Measurements from ENCODE around the gene ALDH1L1. TPM values are rescaled to one million over a fixed set of nuclear protein-coding genes. Genes with fewer than 3 reads are reported as not detected.

Gene ALDH1L1
- total RNA-seq, 1 donor, result not detected

- H3K9me3 ChIP-seq (ENCODE audit: low read depth, low read length), result no peaks in the 10 kb centered on the region
- no peaks in the 10 kb centered on the region for H3K4me1 ChIP-seq (ENCODE audit: insufficient read depth, low read length)
- no peak overlapping the region for H3K4me3 ChIP-seq (ENCODE audit: low read length)
- H3K27me3 ChIP-seq (ENCODE audit: insufficient read depth, low read length), result no peaks in the 10 kb centered on the region
Observed at GRCh38 chr3:126114443-126115386, 65.7 kb downstream of the ALDH1L1 start.

- H3K4me3 ChIP-seq (ENCODE audit: low read length), result no peak overlapping the region
- H3K27me3 ChIP-seq (ENCODE audit: insufficient read depth, low read length), result no peaks in the 10 kb centered on the region
- no peaks in the 10 kb centered on the region for H3K4me1 ChIP-seq (ENCODE audit: insufficient read depth, low read length)
- no peaks in the 10 kb centered on the region for H3K9me3 ChIP-seq (ENCODE audit: low read depth, low read length)
Observed at GRCh38 chr3:126113733-126114442, 66.5 kb downstream of the ALDH1L1 start.

- Histone ChIP-seq H3K4me3 (ENCODE audit: low read length) (no peak overlapping the region), H3K27me3 (ENCODE audit: insufficient read depth, low read length) (no peaks in the 10 kb centered on the region), H3K9me3 (ENCODE audit: low read depth, low read length) (no peaks in the 10 kb centered on the region), H3K4me1 (ENCODE audit: insufficient read depth, low read length) (no peaks in the 10 kb centered on the region)
Observed at GRCh38 chr3:126113238-126113555, 67.2 kb downstream of the ALDH1L1 start.

- H3K4me3 ChIP-seq (ENCODE audit: low read length), result no peak overlapping the region
- H3K27me3 ChIP-seq (ENCODE audit: insufficient read depth, low read length), result no peaks in the 10 kb centered on the region
- H3K9me3 ChIP-seq (ENCODE audit: low read depth, low read length), result no peaks in the 10 kb centered on the region
- no peaks in the 10 kb centered on the region for H3K4me1 ChIP-seq (ENCODE audit: insufficient read depth, low read length)
Observed at GRCh38 chr3:126112531-126113237, 67.7 kb downstream of the ALDH1L1 start.

GRCh38 chr3:126111566-126112475, 68.6 kb downstream of the ALDH1L1 start:
- H3K4me3 ChIP-seq (ENCODE audit: low read length), result no peak overlapping the region
- no peaks in the 10 kb centered on the region for H3K27me3 ChIP-seq (ENCODE audit: insufficient read depth, low read length)
- no peaks in the 10 kb centered on the region for H3K4me1 ChIP-seq (ENCODE audit: insufficient read depth, low read length)
- no peaks in the 10 kb centered on the region for H3K9me3 ChIP-seq (ENCODE audit: low read depth, low read length)

- Histone ChIP-seq H3K9me3 (ENCODE audit: low read depth, low read length) (no peaks in the 10 kb centered on the region), H3K27me3 (ENCODE audit: insufficient read depth, low read length) (no peaks in the 10 kb centered on the region), H3K4me3 (ENCODE audit: low read length) (no peak overlapping the region), H3K4me1 (ENCODE audit: insufficient read depth, low read length) (no peaks in the 10 kb centered on the region)
Observed at GRCh38 chr3:126111126-126111551, 69.2 kb downstream of the ALDH1L1 start.

- Histone ChIP-seq H3K4me3 (ENCODE audit: low read length) (no peak overlapping the region), H3K4me1 (ENCODE audit: insufficient read depth, low read length) (no peaks in the 10 kb centered on the region), H3K9me3 (ENCODE audit: low read depth, low read length) (no peaks in the 10 kb centered on the region), H3K27me3 (ENCODE audit: insufficient read depth, low read length) (no peaks in the 10 kb centered on the region)
Observed at GRCh38 chr3:126110431-126111125, 69.8 kb downstream of the ALDH1L1 start.

GRCh38 chr3:126109880-126110235, 70.5 kb downstream of the ALDH1L1 start:
- no peaks in the 10 kb centered on the region for H3K4me1 ChIP-seq (ENCODE audit: insufficient read depth, low read length)
- H3K4me3 ChIP-seq (ENCODE audit: low read length), result no peak overlapping the region
- H3K9me3 ChIP-seq (ENCODE audit: low read depth, low read length), result no peaks in the 10 kb centered on the region
- H3K27me3 ChIP-seq (ENCODE audit: insufficient read depth, low read length), result no peaks in the 10 kb centered on the region

GRCh38 chr3:126109146-126109879, 71.1 kb downstream of the ALDH1L1 start:
- Histone ChIP-seq H3K4me1 (ENCODE audit: insufficient read depth, low read length) (no peaks in the 10 kb centered on the region), H3K9me3 (ENCODE audit: low read depth, low read length) (no peaks in the 10 kb centered on the region)

GRCh38 chr3:126108676-126109050, 71.7 kb downstream of the ALDH1L1 start:
- no peaks in the 10 kb centered on the region for H3K9me3 ChIP-seq (ENCODE audit: low read depth, low read length)
- H3K27me3 ChIP-seq (ENCODE audit: insufficient read depth, low read length), result no peaks in the 10 kb centered on the region
- no peak overlapping the region for H3K4me3 ChIP-seq (ENCODE audit: low read length)
- no peaks in the 10 kb centered on the region for H3K4me1 ChIP-seq (ENCODE audit: insufficient read depth, low read length)

More at GRCh38 chr3:126109146-126109879, 71.1 kb downstream of the ALDH1L1 start:
- Histone ChIP-seq H3K4me3 (ENCODE audit: low read length) (no peak overlapping the region), H3K27me3 (ENCODE audit: insufficient read depth, low read length) (no peaks in the 10 kb centered on the region)

- Histone ChIP-seq H3K27me3 (ENCODE audit: insufficient read depth, low read length) (no peaks in the 10 kb centered on the region), H3K9me3 (ENCODE audit: low read depth, low read length) (no peaks in the 10 kb centered on the region), H3K4me3 (ENCODE audit: low read length) (no peak overlapping the region)
Observed at GRCh38 chr3:126107957-126108675, 72.3 kb downstream of the ALDH1L1 start.

GRCh38 chr3:126107203-126107939, 73.0 kb downstream of the ALDH1L1 start:
- H3K4me3 ChIP-seq (ENCODE audit: low read length), result no peak overlapping the region
- H3K9me3 ChIP-seq (ENCODE audit: low read depth, low read length), result no peaks in the 10 kb centered on the region
- no peaks in the 10 kb centered on the region for H3K4me1 ChIP-seq (ENCODE audit: insufficient read depth, low read length)
- H3K27me3 ChIP-seq (ENCODE audit: insufficient read depth, low read length), result no peaks in the 10 kb centered on the region

More at GRCh38 chr3:126107957-126108675, 72.3 kb downstream of the ALDH1L1 start:
- H3K4me1 ChIP-seq (ENCODE audit: insufficient read depth, low read length), result no peaks in the 10 kb centered on the region
